K562 (cell line): ENCODE results near the gene CLCN2.

ENCODE experiments used
- DPF2 ChIP-seq: fragments of 450-650 bp; IDR thresholded peaks from 2 replicates; pipeline ENCODE4 v1.6.1; 2016
- IRF2 ChIP-seq: sonication (generic); formaldehyde crosslinking; IDR thresholded peaks from 2 replicates; pipeline ENCODE4 v1.8.1; 2022; ENCODE audit warnings: mild to moderate bottlenecking, missing genetic modification reagents
- TF ChIP-seq, protein P1 (sequence below), 2 experiments: fragments of 450-650 bp in 1 of 2; sonication (generic) in 1 of 2; formaldehyde crosslinking in 1 of 2; IDR thresholded peaks; 2 replicates each; pipeline versions ENCODE4 v1.7.1 to v1.9.0; 2016 to 2022; ENCODE audit warnings: inconsistent platforms in 1 of 2, mild to moderate bottlenecking in 1 of 2, missing genetic modification reagents in 1 of 2
- TF ChIP-seq, protein P2 (sequence below), 3 experiments: IDR thresholded peaks in 2 of 3; conservative IDR thresholded peaks in 1 of 3; 2 replicates each; pipeline ENCODE4 v1.5.1; 2011 to 2012; ENCODE audit warnings: low read length in 3 of 3, mild to moderate bottlenecking in 3 of 3, control low read depth in 2 of 3, improper control_type of control experiment in 1 of 3, inconsistent platforms in 1 of 3, low read depth in 1 of 3, mixed read lengths in 1 of 3, moderate library complexity in 1 of 3; ENCODE audit not compliant: insufficient read depth in 2 of 3
- TF ChIP-seq, protein P3 (sequence below), 2 experiments: fragments of 450-650 bp; conservative IDR thresholded peaks; 2 replicates each; pipeline ENCODE4 v1.6.1; 2017; ENCODE audit warnings: mild to moderate bottlenecking in 2 of 2, moderate library complexity in 2 of 2

DNA sequence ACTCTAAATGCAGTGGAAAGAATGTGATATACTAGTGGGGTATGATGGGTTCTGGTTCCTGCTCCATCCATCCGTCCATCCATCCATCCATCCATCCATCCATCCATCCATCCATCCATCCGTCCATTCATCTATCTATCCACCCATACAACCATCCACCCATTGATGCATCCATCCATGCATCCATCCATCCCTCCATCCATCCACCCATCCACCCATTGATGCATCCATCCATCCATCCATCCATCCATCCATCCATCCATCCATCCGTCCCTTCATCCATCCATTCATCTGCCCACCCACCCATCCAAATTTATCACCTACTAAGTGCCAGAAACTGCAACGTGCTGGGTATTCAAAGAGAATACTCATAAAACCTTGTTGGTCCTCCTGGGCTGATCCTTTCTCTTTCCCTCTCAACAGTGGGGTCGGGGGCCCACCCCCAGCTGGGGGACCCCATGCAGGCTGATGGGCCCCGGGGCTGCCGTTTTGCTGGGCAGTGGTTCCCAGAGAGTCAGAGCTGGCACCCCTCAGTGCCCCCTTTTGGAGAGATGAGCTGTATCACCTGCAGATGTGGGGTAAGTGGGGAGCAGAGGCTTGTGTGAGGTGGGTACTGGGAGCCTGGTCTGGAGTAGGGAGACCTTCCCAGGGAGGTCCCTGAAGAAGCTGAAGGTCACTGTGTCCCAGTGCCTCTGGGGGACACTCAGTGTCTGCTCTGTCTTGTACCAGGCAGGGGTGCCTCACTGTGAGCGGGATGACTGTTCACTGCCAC, 26.9 kb upstream of the CLCN2 start:
- TF ChIP-seq, protein P1, sequence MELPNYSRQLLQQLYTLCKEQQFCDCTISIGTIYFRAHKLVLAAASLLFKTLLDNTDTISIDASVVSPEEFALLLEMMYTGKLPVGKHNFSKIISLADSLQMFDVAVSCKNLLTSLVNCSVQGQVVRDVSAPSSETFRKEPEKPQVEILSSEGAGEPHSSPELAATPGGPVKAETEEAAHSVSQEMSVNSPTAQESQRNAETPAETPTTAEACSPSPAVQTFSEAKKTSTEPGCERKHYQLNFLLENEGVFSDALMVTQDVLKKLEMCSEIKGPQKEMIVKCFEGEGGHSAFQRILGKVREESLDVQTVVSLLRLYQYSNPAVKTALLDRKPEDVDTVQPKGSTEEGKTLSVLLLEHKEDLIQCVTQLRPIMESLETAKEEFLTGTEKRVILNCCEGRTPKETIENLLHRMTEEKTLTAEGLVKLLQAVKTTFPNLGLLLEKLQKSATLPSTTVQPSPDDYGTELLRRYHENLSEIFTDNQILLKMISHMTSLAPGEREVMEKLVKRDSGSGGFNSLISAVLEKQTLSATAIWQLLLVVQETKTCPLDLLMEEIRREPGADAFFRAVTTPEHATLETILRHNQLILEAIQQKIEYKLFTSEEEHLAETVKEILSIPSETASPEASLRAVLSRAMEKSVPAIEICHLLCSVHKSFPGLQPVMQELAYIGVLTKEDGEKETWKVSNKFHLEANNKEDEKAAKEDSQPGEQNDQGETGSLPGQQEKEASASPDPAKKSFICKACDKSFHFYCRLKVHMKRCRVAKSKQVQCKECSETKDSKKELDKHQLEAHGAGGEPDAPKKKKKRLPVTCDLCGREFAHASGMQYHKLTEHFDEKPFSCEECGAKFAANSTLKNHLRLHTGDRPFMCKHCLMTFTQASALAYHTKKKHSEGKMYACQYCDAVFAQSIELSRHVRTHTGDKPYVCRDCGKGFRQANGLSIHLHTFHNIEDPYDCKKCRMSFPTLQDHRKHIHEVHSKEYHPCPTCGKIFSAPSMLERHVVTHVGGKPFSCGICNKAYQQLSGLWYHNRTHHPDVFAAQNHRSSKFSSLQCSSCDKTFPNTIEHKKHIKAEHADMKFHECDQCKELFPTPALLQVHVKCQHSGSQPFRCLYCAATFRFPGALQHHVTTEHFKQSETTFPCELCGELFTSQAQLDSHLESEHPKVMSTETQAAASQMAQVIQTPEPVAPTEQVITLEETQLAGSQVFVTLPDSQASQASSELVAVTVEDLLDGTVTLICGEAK (IDR thresholded peaks at IDR 0.05), result no peak
- TF ChIP-seq, protein P1 (CRISPR knock-in tag; IDR thresholded peaks at IDR 0.05), result no peak
- TF ChIP-seq, protein P2, sequence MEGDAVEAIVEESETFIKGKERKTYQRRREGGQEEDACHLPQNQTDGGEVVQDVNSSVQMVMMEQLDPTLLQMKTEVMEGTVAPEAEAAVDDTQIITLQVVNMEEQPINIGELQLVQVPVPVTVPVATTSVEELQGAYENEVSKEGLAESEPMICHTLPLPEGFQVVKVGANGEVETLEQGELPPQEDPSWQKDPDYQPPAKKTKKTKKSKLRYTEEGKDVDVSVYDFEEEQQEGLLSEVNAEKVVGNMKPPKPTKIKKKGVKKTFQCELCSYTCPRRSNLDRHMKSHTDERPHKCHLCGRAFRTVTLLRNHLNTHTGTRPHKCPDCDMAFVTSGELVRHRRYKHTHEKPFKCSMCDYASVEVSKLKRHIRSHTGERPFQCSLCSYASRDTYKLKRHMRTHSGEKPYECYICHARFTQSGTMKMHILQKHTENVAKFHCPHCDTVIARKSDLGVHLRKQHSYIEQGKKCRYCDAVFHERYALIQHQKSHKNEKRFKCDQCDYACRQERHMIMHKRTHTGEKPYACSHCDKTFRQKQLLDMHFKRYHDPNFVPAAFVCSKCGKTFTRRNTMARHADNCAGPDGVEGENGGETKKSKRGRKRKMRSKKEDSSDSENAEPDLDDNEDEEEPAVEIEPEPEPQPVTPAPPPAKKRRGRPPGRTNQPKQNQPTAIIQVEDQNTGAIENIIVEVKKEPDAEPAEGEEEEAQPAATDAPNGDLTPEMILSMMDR (IDR thresholded peaks at IDR 0.05 in 2 of 3, conservative IDR thresholded peaks at IDR 0.05 in 1 of 3; ENCODE audit: insufficient read depth in 2 of 3, low read depth in 1 of 3, low read length in 3 of 3), result no peak
- TF ChIP-seq IRF2 (CRISPR knock-in tag) (no peak), DPF2 (no peak)
- TF ChIP-seq, protein P3, sequence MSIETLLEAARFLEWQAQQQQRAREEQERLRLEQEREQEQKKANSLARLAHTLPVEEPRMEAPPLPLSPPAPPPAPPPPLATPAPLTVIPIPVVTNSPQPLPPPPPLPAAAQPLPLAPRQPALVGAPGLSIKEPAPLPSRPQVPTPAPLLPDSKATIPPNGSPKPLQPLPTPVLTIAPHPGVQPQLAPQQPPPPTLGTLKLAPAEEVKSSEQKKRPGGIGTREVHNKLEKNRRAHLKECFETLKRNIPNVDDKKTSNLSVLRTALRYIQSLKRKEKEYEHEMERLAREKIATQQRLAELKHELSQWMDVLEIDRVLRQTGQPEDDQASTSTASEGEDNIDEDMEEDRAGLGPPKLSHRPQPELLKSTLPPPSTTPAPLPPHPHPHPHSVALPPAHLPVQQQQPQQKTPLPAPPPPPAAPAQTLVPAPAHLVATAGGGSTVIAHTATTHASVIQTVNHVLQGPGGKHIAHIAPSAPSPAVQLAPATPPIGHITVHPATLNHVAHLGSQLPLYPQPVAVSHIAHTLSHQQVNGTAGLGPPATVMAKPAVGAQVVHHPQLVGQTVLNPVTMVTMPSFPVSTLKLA (conservative IDR thresholded peaks at IDR 0.05), result no peak
